ENCODE results near the gene PTMS. TPM values are rescaled to one million over a fixed set of nuclear protein-coding genes. Genes with fewer than 3 reads are reported as not detected.

The PTMS gene
- total and polyA plus RNA-seq, 9 of the 15 experiments (the other 6 are each of a cell fraction or from before 2014, with no cell fraction given), result 5.1 to 287 (median 78.5) TPM

DNA sequence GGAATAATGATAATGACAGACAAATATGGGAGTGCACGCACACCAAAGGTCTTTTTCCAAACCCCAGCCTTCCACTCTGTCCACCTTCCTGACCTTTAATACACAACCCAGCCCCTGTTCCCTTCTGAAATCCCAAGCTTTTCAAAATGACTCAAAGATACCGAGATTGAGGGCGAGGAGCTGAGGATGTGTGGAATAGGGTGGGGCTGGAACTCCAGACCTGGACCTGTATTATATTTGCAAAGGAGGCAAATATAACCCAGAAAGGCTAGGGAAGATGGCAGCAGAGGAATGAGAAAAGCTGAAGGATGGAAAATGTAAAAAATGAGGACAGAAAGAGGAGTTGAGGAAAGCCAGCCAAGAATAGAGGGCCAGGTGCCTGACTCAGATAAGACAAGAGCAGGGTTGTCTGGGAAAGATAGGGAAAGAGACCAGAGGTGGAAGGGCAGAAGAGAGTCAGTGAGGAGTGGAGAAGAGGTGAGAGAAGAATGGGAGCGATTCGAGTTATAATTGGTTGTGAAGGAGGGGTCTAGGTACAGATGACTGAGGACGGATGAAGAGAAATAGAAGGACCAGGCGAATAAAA, 1.0 kb upstream of the PTMS start (continued):
- TF ChIP-seq, protein P1, sequence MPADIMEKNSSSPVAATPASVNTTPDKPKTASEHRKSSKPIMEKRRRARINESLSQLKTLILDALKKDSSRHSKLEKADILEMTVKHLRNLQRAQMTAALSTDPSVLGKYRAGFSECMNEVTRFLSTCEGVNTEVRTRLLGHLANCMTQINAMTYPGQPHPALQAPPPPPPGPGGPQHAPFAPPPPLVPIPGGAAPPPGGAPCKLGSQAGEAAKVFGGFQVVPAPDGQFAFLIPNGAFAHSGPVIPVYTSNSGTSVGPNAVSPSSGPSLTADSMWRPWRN (IDR thresholded peaks at IDR 0.05; ENCODE audit: low read depth), result peak; percentile 58
- TF ChIP-seq MITF (IDR thresholded peaks at IDR 0.05) (no peak), MTA2 (IDR thresholded peaks at IDR 0.05; ENCODE audit: low read depth) (peak; percentile 99), LARP7 (IDR thresholded peaks at IDR 0.05) (peak; percentile 78; the same call in 1 of the 2 replicates), NFRKB (IDR thresholded peaks at IDR 0.05; ENCODE audit: low read depth) (peak; percentile 21; the same call in 1 of the 2 replicates), KHSRP (IDR thresholded peaks at IDR 0.05) (peak; percentile 70), PHF8 (IDR thresholded peaks at IDR 0.05; ENCODE audit: borderline replicate concordance, low read length) (no peak), FOS (IDR thresholded peaks at IDR 0.05; ENCODE audit: extremely low read depth, insufficient read length) (no peak), PYGO2 (tag; IDR thresholded peaks at IDR 0.05) (peak; percentile 34; the same call in 1 of the 2 replicates), EWSR1 (IDR thresholded peaks at IDR 0.05; ENCODE audit: borderline replicate concordance, low read depth, partially characterized antibody) (no peak), PML (IDR thresholded peaks at IDR 0.05; ENCODE audit: low read length) (peak; percentile 83), ZNF121 (CRISPR knock-in tag; conservative IDR thresholded peaks at IDR 0.05) (no peak), ZNF766 (CRISPR knock-in tag; conservative IDR thresholded peaks at IDR 0.05) (peak; percentile 47; the same call in 1 of the 2 replicates), RAD51 (IDR thresholded peaks at IDR 0.05; ENCODE audit: borderline replicate concordance, low read depth) (no peak), ZBTB26 (CRISPR knock-in tag; IDR thresholded peaks at IDR 0.05) (peak; percentile 76; the same call in 1 of the 2 replicates), ELF4 (CRISPR knock-in tag; IDR thresholded peaks at IDR 0.05) (peak; percentile 94), POLR2G (IDR thresholded peaks at IDR 0.05; ENCODE audit: low read depth, low read length) (no peak), TCF7L2 (IDR thresholded peaks at IDR 0.05; ENCODE audit: low read depth, low read length) (no peak), SMARCA4 (IDR thresholded peaks at IDR 0.05) (peak; percentile 98), ZNF449 (CRISPR knock-in tag; IDR thresholded peaks at IDR 0.05) (no peak)
- TF ChIP-seq, protein P2, sequence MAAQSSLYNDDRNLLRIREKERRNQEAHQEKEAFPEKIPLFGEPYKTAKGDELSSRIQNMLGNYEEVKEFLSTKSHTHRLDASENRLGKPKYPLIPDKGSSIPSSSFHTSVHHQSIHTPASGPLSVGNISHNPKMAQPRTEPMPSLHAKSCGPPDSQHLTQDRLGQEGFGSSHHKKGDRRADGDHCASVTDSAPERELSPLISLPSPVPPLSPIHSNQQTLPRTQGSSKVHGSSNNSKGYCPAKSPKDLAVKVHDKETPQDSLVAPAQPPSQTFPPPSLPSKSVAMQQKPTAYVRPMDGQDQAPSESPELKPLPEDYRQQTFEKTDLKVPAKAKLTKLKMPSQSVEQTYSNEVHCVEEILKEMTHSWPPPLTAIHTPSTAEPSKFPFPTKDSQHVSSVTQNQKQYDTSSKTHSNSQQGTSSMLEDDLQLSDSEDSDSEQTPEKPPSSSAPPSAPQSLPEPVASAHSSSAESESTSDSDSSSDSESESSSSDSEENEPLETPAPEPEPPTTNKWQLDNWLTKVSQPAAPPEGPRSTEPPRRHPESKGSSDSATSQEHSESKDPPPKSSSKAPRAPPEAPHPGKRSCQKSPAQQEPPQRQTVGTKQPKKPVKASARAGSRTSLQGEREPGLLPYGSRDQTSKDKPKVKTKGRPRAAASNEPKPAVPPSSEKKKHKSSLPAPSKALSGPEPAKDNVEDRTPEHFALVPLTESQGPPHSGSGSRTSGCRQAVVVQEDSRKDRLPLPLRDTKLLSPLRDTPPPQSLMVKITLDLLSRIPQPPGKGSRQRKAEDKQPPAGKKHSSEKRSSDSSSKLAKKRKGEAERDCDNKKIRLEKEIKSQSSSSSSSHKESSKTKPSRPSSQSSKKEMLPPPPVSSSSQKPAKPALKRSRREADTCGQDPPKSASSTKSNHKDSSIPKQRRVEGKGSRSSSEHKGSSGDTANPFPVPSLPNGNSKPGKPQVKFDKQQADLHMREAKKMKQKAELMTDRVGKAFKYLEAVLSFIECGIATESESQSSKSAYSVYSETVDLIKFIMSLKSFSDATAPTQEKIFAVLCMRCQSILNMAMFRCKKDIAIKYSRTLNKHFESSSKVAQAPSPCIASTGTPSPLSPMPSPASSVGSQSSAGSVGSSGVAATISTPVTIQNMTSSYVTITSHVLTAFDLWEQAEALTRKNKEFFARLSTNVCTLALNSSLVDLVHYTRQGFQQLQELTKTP (IDR thresholded peaks at IDR 0.05; ENCODE audit: low read depth in 1 of 2, partially characterized antibody in 2 of 2), result peak; percentile 18 to 78

All from K562 (cell line).